ENCODE data around the gene FHIT. TPM values are rescaled to one million over a fixed set of nuclear protein-coding genes. Genes with fewer than 3 reads are reported as not detected.

The FHIT gene
- total RNA-seq, 2 experiments from 2014 or later = 9.6 to 9.7 TPM

DNA sequence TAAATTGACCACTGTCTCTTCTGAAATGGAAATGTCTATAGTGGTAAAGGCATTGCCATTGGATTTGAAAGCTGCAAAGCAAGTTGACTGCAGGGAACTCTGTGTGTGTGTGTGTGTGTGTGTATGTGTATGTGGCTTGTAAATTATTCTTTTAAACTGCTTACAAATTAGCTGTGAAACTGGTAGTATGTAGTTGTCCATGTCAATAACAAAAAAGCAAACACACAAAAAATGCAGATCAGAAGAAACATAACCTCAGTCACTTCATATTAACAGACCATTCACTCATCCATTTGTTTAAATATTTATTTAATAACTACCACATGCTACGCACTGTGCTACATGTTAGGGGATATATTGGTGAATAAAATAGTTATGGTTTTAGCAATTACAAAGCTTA, 837.7 kb downstream of the FHIT start:
- no peaks in the 10 kb centered on the region for H3K36me3 Mint-ChIP-seq (ENCODE audit: low read depth)

DNA sequence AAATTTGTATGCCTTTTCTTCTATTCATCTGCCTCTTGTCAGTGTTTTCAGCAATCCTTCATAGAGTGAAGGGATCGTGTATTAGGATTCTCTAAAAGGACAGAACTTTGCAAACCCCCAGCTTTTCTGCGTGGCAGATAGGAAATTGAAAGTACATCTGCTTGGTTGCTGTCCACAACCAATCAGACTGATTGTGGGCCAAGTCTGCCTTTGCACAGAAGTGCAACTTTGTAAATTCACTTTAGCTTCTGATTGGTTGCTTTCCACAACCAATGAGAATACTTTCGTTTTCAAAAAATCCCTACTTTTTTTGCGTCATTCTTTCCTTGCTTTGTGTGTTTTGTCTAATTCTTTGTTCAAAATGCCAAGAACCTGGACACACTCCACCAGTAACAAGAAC, 847.4 kb downstream of the FHIT start:
- CTCF ChIA-PET = no interaction called here
- POLR2A ChIA-PET = no interaction called here

More for the DNA sequence above, 837.7 kb downstream of the FHIT start:
- DNase-seq = no peak
- no peak overlapping the region for H3K4me3 Mint-ChIP-seq
- no peak overlapping the region for H3K27ac Mint-ChIP-seq
- ChIA-PET CTCF (no interaction called here), POLR2A (no interaction called here)
- no peaks in the 10 kb centered on the region for H3K4me1 Mint-ChIP-seq
- H3K27me3 Mint-ChIP-seq = no peaks in the 10 kb centered on the region
- H3K9me3 Mint-ChIP-seq = no peaks in the 10 kb centered on the region

DNA sequence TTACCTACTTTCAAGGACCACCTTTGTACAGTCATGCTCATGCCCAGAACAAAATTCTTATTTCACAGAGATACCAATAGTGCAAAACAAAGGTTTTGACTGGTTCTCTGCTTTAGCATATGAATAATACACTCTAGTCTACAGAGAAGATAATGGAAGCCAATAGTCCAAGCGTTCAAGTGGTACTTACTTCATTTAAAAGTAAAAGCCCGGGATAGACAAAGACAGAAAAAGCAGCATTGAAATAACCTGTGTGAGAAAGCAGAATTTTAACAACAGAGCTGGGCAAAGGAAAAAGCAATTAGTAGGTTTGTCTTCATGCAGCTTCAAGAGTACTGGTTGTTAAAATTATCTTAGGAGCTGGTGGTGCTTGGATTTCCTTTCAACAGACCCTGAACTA, 848.3 kb downstream of the FHIT start:
- POLR2A ChIA-PET = no interaction called here
- H3K9me3 Mint-ChIP-seq = no peaks in the 10 kb centered on the region
- H3K27ac Mint-ChIP-seq = no peak overlapping the region
- no peaks in the 10 kb centered on the region for H3K27me3 Mint-ChIP-seq
- peaks cover 2% of the 10 kb centered on the region for H3K4me1 Mint-ChIP-seq
- CTCF ChIA-PET = no interaction called here
- no peaks in the 10 kb centered on the region for H3K36me3 Mint-ChIP-seq (ENCODE audit: low read depth)
- H3K4me3 Mint-ChIP-seq = no peak overlapping the region
- no peak for DNase-seq

More for the DNA sequence above, 847.4 kb downstream of the FHIT start:
- no peaks in the 10 kb centered on the region for H3K27me3 Mint-ChIP-seq
- no peaks in the 10 kb centered on the region for H3K36me3 Mint-ChIP-seq (ENCODE audit: low read depth)
- H3K4me1 Mint-ChIP-seq = peaks cover 2% of the 10 kb centered on the region
- H3K9me3 Mint-ChIP-seq = no peaks in the 10 kb centered on the region
- DNase-seq = no peak
- H3K4me3 Mint-ChIP-seq = no peak overlapping the region
- H3K27ac Mint-ChIP-seq = no peak overlapping the region

DNA sequence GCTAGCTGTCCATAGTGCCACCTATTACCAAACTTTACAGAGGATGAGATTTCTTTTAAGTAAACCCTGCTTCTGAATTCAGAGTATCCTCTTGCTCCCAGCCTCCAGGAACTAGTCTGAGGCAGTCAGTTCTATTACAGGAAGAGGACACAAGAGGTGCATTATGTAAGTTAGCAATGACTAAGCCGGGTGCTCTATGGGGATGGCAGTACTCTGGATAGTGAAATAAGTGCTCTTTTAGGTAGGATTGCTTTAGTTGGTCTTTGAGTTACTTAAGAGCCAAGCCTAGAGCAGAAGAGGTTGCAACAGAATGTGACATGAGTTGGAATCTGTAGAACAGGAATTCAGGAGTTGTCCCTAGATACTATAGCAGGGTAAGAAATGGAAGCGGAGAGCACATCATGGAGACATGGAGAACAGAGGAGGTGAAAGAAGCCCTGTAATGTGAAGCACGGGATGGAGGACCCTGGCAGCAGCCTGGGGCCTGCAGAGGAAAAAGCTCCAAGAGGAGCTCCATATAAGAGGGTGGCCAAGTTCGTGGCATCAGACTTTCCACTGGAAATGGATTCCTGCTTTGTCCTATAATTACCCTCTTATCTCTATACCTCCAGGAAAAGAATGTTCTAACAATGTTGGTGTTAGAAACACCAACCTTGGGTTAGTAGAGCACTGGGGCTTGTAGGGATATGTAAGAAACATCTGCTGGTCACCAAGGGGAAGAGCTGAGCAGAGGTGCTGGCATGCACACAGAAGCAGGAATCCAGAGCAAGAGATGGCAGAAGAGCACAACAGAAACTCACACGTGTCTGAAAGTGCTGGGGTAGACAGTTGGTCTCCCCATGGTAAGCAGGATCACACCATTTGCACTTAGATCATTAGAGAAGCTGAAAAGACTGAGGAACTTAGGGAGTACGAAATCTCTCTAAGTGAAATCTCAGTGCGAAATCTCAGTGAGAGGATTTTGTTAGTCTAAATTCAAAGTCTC, 851.1 kb downstream of the FHIT start:
- Mint-ChIP-seq H3K27ac (no peak overlapping the region), H3K4me1 (peaks cover 2% of the 10 kb centered on the region), H3K36me3 (ENCODE audit: low read depth) (no peaks in the 10 kb centered on the region), H3K27me3 (no peaks in the 10 kb centered on the region), H3K4me3 (no peak overlapping the region), H3K9me3 (no peaks in the 10 kb centered on the region)
- ChIA-PET POLR2A (no interaction called here), CTCF (no interaction called here)
- DNase-seq = no peak

DNA sequence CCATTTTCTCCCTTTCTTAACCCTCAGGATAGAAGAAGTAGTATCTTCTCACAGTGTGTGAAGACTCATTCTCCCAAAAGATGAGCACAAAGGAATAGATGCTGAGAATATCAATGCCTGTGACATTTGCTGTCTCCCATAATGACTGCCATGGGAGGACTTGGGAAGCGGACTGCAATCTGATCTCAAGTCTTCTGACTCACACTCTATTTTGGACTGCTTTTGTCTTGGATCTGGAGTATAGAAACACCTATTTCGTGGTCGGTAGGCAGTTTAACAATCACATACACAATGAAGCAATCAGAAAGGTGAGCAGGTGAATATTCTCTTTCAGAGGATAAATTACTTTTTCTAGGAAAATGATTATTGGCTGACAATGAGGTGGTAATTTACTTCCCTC, 852.0 kb downstream of the FHIT start:
- POLR2A ChIA-PET = no interaction called here
- peaks cover 2% of the 10 kb centered on the region for H3K4me1 Mint-ChIP-seq
- H3K27ac Mint-ChIP-seq = no peak overlapping the region
- DNase-seq = no peak
- H3K4me3 Mint-ChIP-seq = no peak overlapping the region
- CTCF ChIA-PET = no interaction called here
- no peaks in the 10 kb centered on the region for H3K9me3 Mint-ChIP-seq
- no peaks in the 10 kb centered on the region for H3K36me3 Mint-ChIP-seq (ENCODE audit: low read depth)
- no peaks in the 10 kb centered on the region for H3K27me3 Mint-ChIP-seq

DNA sequence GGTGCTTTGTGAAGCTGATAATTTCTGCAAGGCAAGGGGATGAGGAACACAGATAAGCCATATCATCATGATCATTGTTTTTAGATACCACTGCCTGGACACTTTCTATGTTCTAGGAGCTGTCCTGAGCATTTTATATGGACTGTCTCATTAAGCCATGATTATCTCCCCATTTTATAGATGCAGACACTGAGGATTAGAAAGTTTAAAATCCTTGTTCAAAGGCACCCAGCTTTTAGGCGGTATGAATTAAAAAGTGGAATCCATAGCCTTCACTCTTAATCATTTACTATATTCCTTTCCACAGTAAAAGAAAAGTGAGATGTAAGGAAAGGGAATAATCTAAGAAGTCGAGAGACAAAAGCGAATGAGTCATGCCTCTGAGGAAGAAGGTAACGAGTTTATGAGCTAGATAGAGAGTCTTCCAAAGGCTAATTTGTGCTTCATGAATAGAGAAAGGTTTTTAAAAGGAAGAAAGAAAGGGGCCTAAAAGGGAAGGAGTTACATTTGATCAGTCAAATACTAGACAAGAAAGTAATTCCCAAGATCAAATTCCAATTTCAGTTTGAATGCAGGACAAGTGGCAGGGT, 856.0 kb downstream of the FHIT start:
- Mint-ChIP-seq H3K4me1 (peaks cover 2% of the 10 kb centered on the region), H3K27me3 (no peaks in the 10 kb centered on the region), H3K4me3 (no peak overlapping the region), H3K36me3 (ENCODE audit: low read depth) (no peaks in the 10 kb centered on the region), H3K9me3 (no peaks in the 10 kb centered on the region), H3K27ac (no peak overlapping the region)
- no peak for DNase-seq
- ChIA-PET POLR2A (no interaction called here), CTCF (no interaction called here)

DNA sequence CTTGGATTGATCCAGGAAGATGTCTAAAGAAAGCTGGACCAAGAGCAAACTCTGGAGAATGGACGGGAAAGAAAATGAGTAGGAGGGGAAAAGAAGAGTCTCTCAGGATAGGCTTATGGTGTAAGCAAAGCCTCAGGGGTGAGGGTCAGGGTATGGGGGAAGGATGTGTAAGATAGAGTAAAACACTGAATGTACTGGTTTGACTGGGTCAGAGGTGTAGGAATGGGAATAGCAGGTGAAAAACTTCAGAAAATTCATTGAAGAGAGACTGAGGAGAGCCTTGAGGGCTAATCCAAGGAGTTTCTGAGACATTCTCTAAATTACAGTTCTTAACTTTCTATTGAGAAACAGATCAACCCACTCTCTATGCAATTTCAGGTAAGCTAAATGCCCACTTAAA, 857.3 kb downstream of the FHIT start:
- no peaks in the 10 kb centered on the region for H3K36me3 Mint-ChIP-seq (ENCODE audit: low read depth)

DNA sequence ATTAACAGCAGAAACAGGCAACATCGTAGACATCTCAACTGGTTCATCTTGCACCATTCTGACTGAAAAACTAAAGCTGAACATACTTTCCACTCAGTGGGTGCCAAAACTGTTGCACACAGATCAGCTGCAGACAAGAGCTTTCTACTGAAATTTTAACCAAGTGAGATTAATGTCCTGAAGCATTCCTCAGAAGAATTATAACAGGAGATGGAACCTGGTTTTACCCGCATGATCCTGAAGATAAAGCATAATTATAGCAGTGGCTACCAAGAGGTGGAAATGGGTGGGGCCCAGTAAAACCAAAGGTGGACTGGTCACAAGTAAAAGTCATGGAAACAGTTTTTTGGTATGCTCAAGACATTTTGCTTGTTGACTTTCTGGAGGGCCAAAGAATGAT, 858.8 kb downstream of the FHIT start:
- Mint-ChIP-seq H3K4me3 (no peak overlapping the region), H3K9me3 (no peaks in the 10 kb centered on the region), H3K27me3 (no peaks in the 10 kb centered on the region), H3K27ac (no peak overlapping the region), H3K4me1 (no peaks in the 10 kb centered on the region), H3K36me3 (ENCODE audit: low read depth) (no peaks in the 10 kb centered on the region)
- DNase-seq = no peak
- ChIA-PET CTCF (no interaction called here), POLR2A (no interaction called here)

More for the DNA sequence above, 857.3 kb downstream of the FHIT start:
- Mint-ChIP-seq H3K27me3 (no peaks in the 10 kb centered on the region), H3K9me3 (no peaks in the 10 kb centered on the region), H3K4me3 (no peak overlapping the region), H3K27ac (no peak overlapping the region), H3K4me1 (no peaks in the 10 kb centered on the region)
- DNase-seq = no peak
- CTCF ChIA-PET = no interaction called here
- POLR2A ChIA-PET = no interaction called here

DNA sequence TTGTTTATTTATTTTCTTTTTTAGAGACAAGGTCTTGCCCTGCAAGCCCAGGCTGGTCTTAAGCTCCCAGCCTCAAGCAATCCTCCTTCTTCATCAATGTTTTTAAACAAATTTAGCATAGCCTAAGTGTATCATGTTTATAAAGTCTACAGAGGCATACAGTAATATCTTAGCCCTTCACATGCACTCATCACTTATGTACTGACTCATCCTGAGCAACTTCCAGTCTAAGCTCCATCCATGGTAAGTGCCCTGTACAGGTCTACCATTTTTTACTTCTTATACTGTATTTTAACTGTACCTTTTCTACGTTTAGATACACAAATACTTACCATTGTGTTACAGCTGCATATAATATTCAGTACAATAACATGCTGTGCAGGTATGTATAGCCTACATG, 860.0 kb downstream of the FHIT start:
- Mint-ChIP-seq H3K4me3 (no peak overlapping the region), H3K27me3 (no peaks in the 10 kb centered on the region), H3K9me3 (no peaks in the 10 kb centered on the region), H3K36me3 (ENCODE audit: low read depth) (no peaks in the 10 kb centered on the region), H3K27ac (no peak overlapping the region), H3K4me1 (no peaks in the 10 kb centered on the region)
- no peak for DNase-seq
- CTCF ChIA-PET = no interaction called here
- POLR2A ChIA-PET = no interaction called here

DNA sequence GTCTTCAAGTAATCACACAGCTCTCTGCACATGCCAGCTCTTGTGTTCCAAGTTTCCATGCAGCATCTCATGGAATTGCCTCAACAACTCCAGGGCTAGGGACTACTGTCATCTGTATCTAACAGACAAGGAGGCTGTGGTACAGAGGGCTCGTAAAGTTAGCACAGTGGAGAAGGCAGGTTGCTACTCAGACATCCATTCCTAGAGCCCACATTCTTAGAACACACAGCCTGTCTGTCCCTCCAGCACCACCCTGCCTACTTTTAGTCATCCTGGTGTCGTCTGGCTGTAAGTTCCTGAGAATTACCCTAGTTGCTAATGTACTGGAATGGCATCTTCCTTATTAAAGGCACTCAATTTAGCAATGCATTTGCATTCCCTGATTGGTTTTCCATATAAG, 862.5 kb downstream of the FHIT start:
- H3K27ac Mint-ChIP-seq = no peak overlapping the region
- POLR2A ChIA-PET = no interaction called here
- no peak for DNase-seq
- H3K36me3 Mint-ChIP-seq (ENCODE audit: low read depth) = no peaks in the 10 kb centered on the region
- CTCF ChIA-PET = no interaction called here
- no peaks in the 10 kb centered on the region for H3K4me1 Mint-ChIP-seq
- H3K27me3 Mint-ChIP-seq = no peaks in the 10 kb centered on the region
- H3K9me3 Mint-ChIP-seq = no peaks in the 10 kb centered on the region
- no peak overlapping the region for H3K4me3 Mint-ChIP-seq

DNA sequence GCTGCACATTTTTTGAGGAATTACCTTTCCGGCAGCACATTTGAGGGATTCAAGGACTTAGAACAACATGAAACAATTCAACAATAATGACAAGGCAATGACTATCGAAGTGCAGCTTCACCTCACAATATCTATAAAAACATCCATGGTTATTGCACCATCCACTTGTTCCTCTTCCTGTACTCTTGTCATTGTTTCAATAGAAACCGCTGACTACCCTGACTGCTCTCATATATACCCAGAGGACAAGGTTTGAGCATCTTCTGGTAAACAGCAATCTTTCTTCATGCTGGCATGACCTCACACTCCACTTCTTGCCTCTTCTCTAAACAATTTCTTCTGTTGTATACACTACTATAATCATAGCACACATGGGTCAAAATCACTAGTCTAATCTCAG, 864.9 kb downstream of the FHIT start:
- CTCF ChIA-PET = no interaction called here
- no peak for DNase-seq
- H3K36me3 Mint-ChIP-seq (ENCODE audit: low read depth) = no peaks in the 10 kb centered on the region
- H3K9me3 Mint-ChIP-seq = no peaks in the 10 kb centered on the region
- no peaks in the 10 kb centered on the region for H3K27me3 Mint-ChIP-seq
- no peaks in the 10 kb centered on the region for H3K4me1 Mint-ChIP-seq
- no peak overlapping the region for H3K4me3 Mint-ChIP-seq
- H3K27ac Mint-ChIP-seq = no peak overlapping the region
- POLR2A ChIA-PET = no interaction called here

DNA sequence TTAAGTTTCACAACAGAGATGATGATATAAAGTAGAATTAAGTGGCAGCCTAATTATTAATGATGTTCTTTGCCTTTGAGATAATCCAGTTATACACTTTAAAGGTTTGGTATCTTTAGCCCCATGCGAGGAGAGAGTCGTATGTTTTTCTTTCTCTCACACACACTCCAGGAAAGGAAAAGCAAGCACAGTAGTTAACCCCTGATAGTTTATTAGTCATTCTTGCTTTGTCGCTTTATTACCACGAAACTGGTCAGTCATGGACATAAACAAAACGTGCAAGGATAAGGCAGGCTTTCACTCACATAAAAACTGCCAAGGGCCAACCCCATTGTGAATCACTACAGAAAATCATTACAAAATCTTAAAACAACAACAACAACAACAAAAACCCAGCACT, 866.9 kb downstream of the FHIT start:
- Mint-ChIP-seq H3K4me1 (no peaks in the 10 kb centered on the region), H3K36me3 (ENCODE audit: low read depth) (no peaks in the 10 kb centered on the region), H3K27me3 (no peaks in the 10 kb centered on the region), H3K4me3 (no peak overlapping the region), H3K27ac (no peak overlapping the region), H3K9me3 (no peaks in the 10 kb centered on the region)
- DNase-seq = no peak
- CTCF ChIA-PET = no interaction called here
- POLR2A ChIA-PET = no interaction called here

DNA sequence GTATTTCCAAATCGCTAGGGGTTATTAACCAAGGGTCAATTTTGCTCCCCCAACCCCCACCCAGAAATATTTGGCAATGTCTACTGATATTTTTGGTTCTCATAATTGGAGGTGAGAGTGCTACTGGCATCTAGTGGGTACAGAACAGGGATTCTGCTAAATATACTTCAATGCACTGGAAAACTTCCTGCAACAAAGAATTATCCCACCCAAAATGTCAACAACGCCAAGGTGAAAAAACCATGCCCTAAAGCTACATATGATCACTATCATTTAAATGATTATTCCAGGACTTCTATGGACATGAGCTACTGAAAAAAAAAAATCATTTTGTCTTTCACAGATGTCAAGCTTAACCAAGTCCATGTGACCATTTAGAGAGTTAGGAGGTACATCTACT, 867.9 kb downstream of the FHIT start:
- H3K4me3 Mint-ChIP-seq = no peak overlapping the region
- ChIA-PET CTCF (no interaction called here), POLR2A (no interaction called here)
- DNase-seq = no peak
- H3K36me3 Mint-ChIP-seq (ENCODE audit: low read depth) = no peaks in the 10 kb centered on the region
- no peak overlapping the region for H3K27ac Mint-ChIP-seq
- no peaks in the 10 kb centered on the region for H3K9me3 Mint-ChIP-seq
- H3K27me3 Mint-ChIP-seq = no peaks in the 10 kb centered on the region
- H3K4me1 Mint-ChIP-seq = no peaks in the 10 kb centered on the region

DNA sequence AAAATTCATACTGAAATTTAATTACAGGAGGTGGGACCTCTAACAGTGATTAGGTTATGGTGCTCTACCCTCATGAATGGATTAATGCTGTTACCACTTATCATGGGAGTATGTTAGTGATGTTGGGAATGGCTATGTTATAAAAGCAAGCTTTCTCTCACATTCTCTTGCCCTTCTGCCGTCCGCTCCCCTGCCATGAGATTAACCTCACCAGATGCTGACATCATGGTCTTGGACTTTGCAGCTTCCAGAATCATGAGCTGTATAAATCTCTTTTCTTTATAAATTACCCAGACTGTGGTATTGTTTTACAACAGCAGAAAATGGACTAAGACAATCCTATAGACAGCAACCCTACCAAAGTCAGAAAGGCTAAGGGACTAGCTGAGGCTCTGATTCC, 884.8 kb downstream of the FHIT start:
- peaks cover 15% of the 10 kb centered on the region for H3K4me1 Mint-ChIP-seq
- CTCF ChIA-PET = no interaction called here
- peaks cover 4% of the 10 kb centered on the region for H3K36me3 Mint-ChIP-seq (ENCODE audit: low read depth)
- peaks cover 4% of the 10 kb centered on the region for H3K9me3 Mint-ChIP-seq
- no peak overlapping the region for H3K4me3 Mint-ChIP-seq
- no peak overlapping the region for H3K27ac Mint-ChIP-seq
- POLR2A ChIA-PET = no interaction called here
- DNase-seq = no peak
- H3K27me3 Mint-ChIP-seq = no peaks in the 10 kb centered on the region
